ENCODE results near the gene TESK1. TPM values are rescaled to one million over a fixed set of nuclear protein-coding genes. Genes with fewer than 3 reads are reported as not detected.

TESK1 gene
- total RNA-seq, 1 experiment from 2014 or later, result 20.4 TPM

GRCh38 chr9:35657546-35658136, 52.6 kb downstream of the TESK1 start, which contains the start of gene RMRP (continued):
- peak; percentile 91 for TF ChIP-seq GABPB1 (CRISPR knock-in tag; IDR thresholded peaks at IDR 0.05)
- peak; percentile 93 for TF ChIP-seq E2F1 (CRISPR knock-in tag; IDR thresholded peaks at IDR 0.05)
- no peak for TF ChIP-seq ELF4 (CRISPR knock-in tag; IDR thresholded peaks at IDR 0.05; ENCODE audit: low read depth)
- 0 out of 2 replicates have a peak, but pooled peaks have one; percentile 92 for TF ChIP-seq MLX (CRISPR knock-in tag; IDR thresholded peaks at IDR 0.05)
- TF ChIP-seq GRHL2 (CRISPR knock-in tag; IDR thresholded peaks at IDR 0.05; ENCODE audit: insufficient replicate concordance, severe bottlenecking), result no peak
- TF ChIP-seq HMGA2 (CRISPR knock-in tag; IDR thresholded peaks at IDR 0.05), result no peak
- no peak for TF ChIP-seq ZNF425 (CRISPR knock-in tag; conservative IDR thresholded peaks at IDR 0.05)
- no peak for TF ChIP-seq IRF2 (CRISPR knock-in tag; IDR thresholded peaks at IDR 0.05; ENCODE audit: borderline replicate concordance, low read depth)
- no peak for TF ChIP-seq CBFB (CRISPR knock-in tag; IDR thresholded peaks at IDR 0.05; ENCODE audit: low read depth)
- TF ChIP-seq JUN (CRISPR knock-in tag; IDR thresholded peaks at IDR 0.05), result 0 out of 2 replicates have a peak, but pooled peaks have one; percentile 30
- TF ChIP-seq USF1 (CRISPR knock-in tag; IDR thresholded peaks at IDR 0.05), result peak; percentile 82
- TF ChIP-seq SOX15 (CRISPR knock-in tag; IDR thresholded peaks at IDR 0.05), result no peak
- no peak; the same call in 1 of the 2 replicates for TF ChIP-seq ESRRA (CRISPR knock-in tag; IDR thresholded peaks at IDR 0.05; ENCODE audit: borderline replicate concordance)
- peak; percentile 86; the same call in 1 of the 2 replicates for TF ChIP-seq FOXP1 (CRISPR knock-in tag; IDR thresholded peaks at IDR 0.05; ENCODE audit: borderline replicate concordance)
- TF ChIP-seq CTCF (IDR thresholded peaks at IDR 0.05), result no peak
- peak; percentile 87 for TF ChIP-seq CREM (CRISPR knock-in tag; IDR thresholded peaks at IDR 0.05)
- TF ChIP-seq TEAD4 (CRISPR knock-in tag; IDR thresholded peaks at IDR 0.05), result no peak
- no peak for TF ChIP-seq PRRX2 (CRISPR knock-in tag; IDR thresholded peaks at IDR 0.05)
- peak; percentile 94 for TF ChIP-seq TEAD1 (CRISPR knock-in tag; IDR thresholded peaks at IDR 0.05)
- no peak; the same call in 1 of the 2 replicates for TF ChIP-seq E2F4 (CRISPR knock-in tag; IDR thresholded peaks at IDR 0.05; ENCODE audit: borderline replicate concordance, low read depth)
- peak; percentile 82; the same call in 1 of the 2 replicates for TF ChIP-seq ERG (CRISPR knock-in tag; IDR thresholded peaks at IDR 0.05)
- TF ChIP-seq PREB (CRISPR knock-in tag; IDR thresholded peaks at IDR 0.05; ENCODE audit: borderline replicate concordance), result peak; percentile 83; the same call in 1 of the 2 replicates
- TF ChIP-seq FOXP4 (CRISPR knock-in tag; IDR thresholded peaks at IDR 0.05), result peak; percentile 95
- TF ChIP-seq FOXK1 (CRISPR knock-in tag; IDR thresholded peaks at IDR 0.05), result peak; percentile 89
